Measurements from ENCODE around the gene GOLT1A. TPM values are rescaled to one million over a fixed set of nuclear protein-coding genes. Genes with fewer than 3 reads are reported as not detected.

Gene GOLT1A
- total RNA-seq, 4 donors from 2014 or later = 0.39 to 0.83 TPM; not detected in 2

DNA sequence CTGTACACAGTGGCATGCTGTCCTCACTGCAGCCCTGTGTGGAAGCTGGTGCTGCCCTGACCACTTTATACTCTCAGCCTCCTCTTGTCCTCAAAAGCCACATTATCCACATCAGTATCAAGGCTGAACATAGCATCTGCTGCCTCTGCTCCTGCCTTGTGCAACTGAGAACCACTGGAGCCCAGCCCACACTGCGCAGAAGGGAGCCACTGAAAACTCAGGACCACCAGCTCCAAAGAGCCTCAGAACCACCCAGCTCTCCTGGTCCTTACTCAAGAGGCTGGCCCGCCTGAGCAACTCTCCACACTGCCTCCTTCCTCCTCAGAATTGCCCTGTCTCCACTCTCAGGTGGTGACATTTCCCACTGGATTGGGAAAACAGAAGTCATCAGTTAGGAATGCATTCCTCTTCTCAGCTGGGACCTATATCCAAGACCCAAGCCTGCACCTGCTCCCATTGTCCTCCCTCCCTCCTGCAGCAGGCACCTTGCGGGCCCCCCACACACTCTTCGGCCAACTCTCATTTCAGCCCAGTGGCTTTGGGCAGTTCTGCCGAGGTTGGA is 10.5 kb downstream of the GOLT1A start:
- Histone ChIP-seq H3K27ac (replicated peaks in 1 of 4) (no peak overlapping the region), H3K36me3 (no peaks in the 10 kb centered on the region), H3K4me1 (peaks cover 3 to 8% (median 6%) of the 10 kb centered on the region in 4 donors), H3K9me3 (no peaks in the 10 kb centered on the region), H3K27me3 (peaks cover 0 to 75% (median 6%) of the 10 kb centered on the region in 4 donors), H3K4me3 (no peak overlapping the region)
- DNase-seq (ENCODE audit: extremely low spot score) = no peak
- WGBS = 90% methylated on average over 5 of the region's 5 CpGs
- intact Hi-C loops (cut with DNase I) = no loop called here
- TF ChIP-seq EP300 (IDR thresholded peaks at IDR 0.05) (no peak), POLR2A (IDR thresholded peaks at IDR 0.05; ENCODE audit: low read depth) (no peak), POLR2AphosphoS5 (IDR thresholded peaks at IDR 0.05) (no peak)
- TF ChIP-seq, protein P1, sequence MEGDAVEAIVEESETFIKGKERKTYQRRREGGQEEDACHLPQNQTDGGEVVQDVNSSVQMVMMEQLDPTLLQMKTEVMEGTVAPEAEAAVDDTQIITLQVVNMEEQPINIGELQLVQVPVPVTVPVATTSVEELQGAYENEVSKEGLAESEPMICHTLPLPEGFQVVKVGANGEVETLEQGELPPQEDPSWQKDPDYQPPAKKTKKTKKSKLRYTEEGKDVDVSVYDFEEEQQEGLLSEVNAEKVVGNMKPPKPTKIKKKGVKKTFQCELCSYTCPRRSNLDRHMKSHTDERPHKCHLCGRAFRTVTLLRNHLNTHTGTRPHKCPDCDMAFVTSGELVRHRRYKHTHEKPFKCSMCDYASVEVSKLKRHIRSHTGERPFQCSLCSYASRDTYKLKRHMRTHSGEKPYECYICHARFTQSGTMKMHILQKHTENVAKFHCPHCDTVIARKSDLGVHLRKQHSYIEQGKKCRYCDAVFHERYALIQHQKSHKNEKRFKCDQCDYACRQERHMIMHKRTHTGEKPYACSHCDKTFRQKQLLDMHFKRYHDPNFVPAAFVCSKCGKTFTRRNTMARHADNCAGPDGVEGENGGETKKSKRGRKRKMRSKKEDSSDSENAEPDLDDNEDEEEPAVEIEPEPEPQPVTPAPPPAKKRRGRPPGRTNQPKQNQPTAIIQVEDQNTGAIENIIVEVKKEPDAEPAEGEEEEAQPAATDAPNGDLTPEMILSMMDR (IDR thresholded peaks at IDR 0.05) = no peak

DNA sequence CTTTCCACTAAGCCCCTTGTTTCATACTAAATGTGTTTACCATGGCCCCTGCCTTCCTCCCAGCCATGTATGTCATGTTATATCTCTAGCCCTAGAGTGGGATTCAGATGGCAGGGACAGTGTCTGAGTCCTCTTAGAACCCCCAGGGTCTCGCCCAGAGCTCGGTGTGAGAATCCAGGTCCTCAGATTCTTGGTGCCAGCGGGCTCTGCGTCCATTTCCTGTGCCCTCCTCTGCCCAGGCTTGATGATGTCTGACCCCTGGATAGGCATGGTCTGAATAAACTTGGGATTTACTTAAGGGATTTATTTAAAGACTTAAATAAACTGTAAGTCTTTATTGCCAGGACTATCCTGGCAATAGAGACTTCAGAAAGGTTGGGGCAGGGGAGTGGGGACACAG is 11.3 kb downstream of the GOLT1A start:
- H3K27me3 ChIP-seq = peaks cover 0 to 81% (median 6%) of the 10 kb centered on the region in 4 donors
- H3K4me3 ChIP-seq = no peak overlapping the region
- intact Hi-C loops (cut with DNase I) = no loop called here
- WGBS = 97% methylated on average over 4 of the region's 4 CpGs
- no peaks in the 10 kb centered on the region for H3K36me3 ChIP-seq
- no peaks in the 10 kb centered on the region for H3K9me3 ChIP-seq
- no peak overlapping the region for H3K27ac ChIP-seq (replicated peaks in 1 of 4)
- H3K4me1 ChIP-seq = peaks cover 3 to 8% (median 6%) of the 10 kb centered on the region in 4 donors
- TF ChIP-seq POLR2AphosphoS5 (IDR thresholded peaks at IDR 0.05) (no peak), POLR2A (IDR thresholded peaks at IDR 0.05; ENCODE audit: low read depth) (no peak), EP300 (IDR thresholded peaks at IDR 0.05) (no peak)
- TF ChIP-seq, protein P1 (IDR thresholded peaks at IDR 0.05) = no peak
- DNase-seq (ENCODE audit: extremely low spot score) = no peak

DNA sequence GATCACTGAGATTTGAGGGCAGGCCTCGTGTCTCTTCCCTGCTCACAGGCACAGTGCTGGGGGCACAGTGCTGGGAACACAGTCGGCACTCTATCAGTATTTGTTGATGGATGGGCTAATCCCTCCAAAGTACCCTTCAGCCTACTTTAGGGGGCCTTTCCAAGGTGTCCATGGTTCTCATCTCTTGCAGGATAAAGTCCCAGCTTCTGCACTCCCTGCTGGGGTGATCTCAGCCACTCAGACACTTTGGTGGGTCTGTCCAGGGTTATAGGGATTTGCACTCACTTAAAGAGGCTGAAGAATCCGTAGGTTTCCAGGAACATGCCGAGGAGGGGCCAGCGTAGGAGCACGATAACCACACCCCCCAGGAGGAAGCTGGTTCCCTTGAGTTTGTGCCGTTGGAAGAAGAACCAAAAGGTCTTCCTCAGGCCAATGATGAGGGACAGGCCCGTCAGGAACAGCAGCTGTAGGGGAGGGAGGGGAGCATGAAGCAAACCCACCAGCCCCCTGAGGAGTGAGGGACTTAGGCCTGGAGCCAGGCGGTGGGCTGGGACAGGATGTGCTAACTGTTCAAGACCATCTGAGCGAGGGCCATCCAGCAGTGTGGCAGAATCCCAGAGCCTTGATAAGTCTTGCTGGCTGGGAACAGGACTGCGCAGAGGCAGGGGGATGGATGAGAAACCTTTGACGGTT is 12.3 kb downstream of the GOLT1A start:
- H3K4me1 ChIP-seq = peaks cover 0 to 5% (median 2%) of the 10 kb centered on the region in 4 donors
- H3K4me3 ChIP-seq = no peak overlapping the region
- TF ChIP-seq, protein P1 (IDR thresholded peaks at IDR 0.05) = no peak
- TF ChIP-seq POLR2AphosphoS5 (IDR thresholded peaks at IDR 0.05) (no peak), POLR2A (IDR thresholded peaks at IDR 0.05; ENCODE audit: low read depth) (no peak), EP300 (IDR thresholded peaks at IDR 0.05) (no peak)
- no peak overlapping the region for H3K27ac ChIP-seq (replicated peaks in 1 of 4)
- H3K27me3 ChIP-seq = peaks cover 0 to 83% (median 4%) of the 10 kb centered on the region in 4 donors
- no peaks in the 10 kb centered on the region for H3K9me3 ChIP-seq
- no peaks in the 10 kb centered on the region for H3K36me3 ChIP-seq
- DNase-seq (ENCODE audit: extremely low spot score) = no peak
- WGBS = 83% methylated on average over 12 of the region's 12 CpGs
- intact Hi-C loops (cut with DNase I) = no loop called here

DNA sequence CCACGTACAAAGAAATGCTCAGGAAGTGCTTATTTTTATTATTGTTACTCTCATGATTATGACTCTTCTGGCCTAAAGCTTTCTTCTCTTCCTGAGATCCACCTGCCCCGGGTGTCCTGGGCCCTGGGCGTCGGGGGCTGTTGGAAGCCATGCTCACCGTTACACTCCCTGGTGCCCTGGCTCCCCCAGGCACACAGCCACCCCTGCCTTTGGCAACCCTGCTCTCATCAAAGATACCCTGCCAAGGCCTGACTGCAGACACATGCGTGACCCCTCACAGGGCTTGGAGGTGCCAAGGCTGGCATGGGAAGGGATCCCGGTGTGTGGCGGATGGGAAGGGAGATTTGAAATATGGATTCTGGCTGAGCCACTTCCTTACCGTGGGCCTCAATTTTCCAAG is 14.2 kb downstream of the GOLT1A start:
- WGBS = 86% methylated on average over 9 of the region's 9 CpGs

More for the DNA sequence above, 14.2 kb downstream of the GOLT1A start:
- Histone ChIP-seq H3K27ac (replicated peaks in 1 of 4) (no peak overlapping the region), H3K4me3 (no peak overlapping the region), H3K27me3 (peaks cover 0 to 87% (median 4%) of the 10 kb centered on the region in 4 donors), H3K9me3 (no peaks in the 10 kb centered on the region), H3K36me3 (no peaks in the 10 kb centered on the region), H3K4me1 (peaks cover 0 to 5% (median 2%) of the 10 kb centered on the region in 4 donors)
- intact Hi-C loops (cut with DNase I) = no loop called here
- TF ChIP-seq POLR2AphosphoS5 (IDR thresholded peaks at IDR 0.05) = no peak
- no peak for TF ChIP-seq EP300 (IDR thresholded peaks at IDR 0.05)
- no peak for TF ChIP-seq POLR2A (IDR thresholded peaks at IDR 0.05; ENCODE audit: low read depth)
- TF ChIP-seq, protein P1 (IDR thresholded peaks at IDR 0.05) = no peak
- DNase-seq (ENCODE audit: extremely low spot score) = no peak

All from esophagus muscularis mucosa (tissue), 4 donors.